ENCODE results near the gene NDUFS3.
"Not testable (repeated sequence)": the region's sequence is repeated elsewhere in the genome, so short reads cannot be mapped to it uniquely, and the experiment has no call there.

The NDUFS3 gene

GRCh38 chr11:47578524-47579494, at the start of gene NDUFS3, which contains the start of gene KBTBD4:
Gene NDUFS3, plus strand, starts transcription at chr11:47579074. Its CDS starts 18 bp downstream, at chr11:47579092.
Gene KBTBD4, minus strand, starts transcription at chr11:47578970. Its CDS starts 19 bp downstream, at chr11:47578951.
- peak; percentile 82 for DNase-seq (ENCODE audit: low read depth)

DNA sequence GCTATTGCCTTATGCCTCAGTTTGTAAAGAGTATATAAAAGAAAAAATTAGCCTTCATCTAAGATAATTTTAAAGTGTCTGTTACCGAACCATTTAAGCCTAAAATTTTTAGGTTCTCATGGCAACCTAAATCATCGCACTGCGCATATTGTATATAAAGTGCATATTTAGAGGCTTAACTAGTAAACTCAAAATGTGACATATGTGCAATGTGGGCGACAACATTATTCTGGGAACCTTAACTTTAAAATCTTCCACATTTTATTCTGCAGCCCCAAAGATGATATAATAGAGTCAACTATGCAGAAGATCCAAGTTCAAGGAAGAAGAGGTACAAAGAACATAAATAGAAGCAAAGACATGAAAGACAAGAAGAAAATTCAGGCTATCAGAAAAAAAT, 48.9 kb upstream of the NDUFS3 start:
- DNase-seq (ENCODE audit: low read depth), result no peak

DNA sequence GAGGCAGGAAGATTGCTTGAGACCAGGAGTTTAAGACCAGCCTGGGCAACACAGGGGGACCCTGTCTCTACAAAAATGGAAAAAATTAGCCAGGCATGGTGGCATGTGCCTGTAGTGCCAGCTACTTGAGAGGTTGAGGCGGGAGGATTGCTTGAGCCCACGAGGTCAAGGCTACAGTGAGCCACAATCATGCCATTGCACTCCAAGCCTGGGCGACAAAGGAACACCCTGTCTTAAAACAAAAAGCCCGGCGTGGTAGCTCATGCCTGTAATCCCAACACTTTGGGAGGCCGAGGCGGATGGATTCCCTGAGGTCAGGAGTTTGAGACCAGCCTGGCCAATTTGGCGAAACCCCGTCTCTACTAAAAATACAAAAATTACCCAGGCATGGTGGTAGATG, 48.2 kb upstream of the NDUFS3 start:
- DNase-seq (ENCODE audit: low read depth), result not testable (repeated sequence)

- DNase-seq (ENCODE audit: low read depth), result no peak
Observed at GRCh38 chr11:47531666-47532065, 47.2 kb upstream of the NDUFS3 start.

GRCh38 chr11:47532597-47533213, 46.2 kb upstream of the NDUFS3 start:
- DNase-seq (ENCODE audit: low read depth), result no peak

DNA sequence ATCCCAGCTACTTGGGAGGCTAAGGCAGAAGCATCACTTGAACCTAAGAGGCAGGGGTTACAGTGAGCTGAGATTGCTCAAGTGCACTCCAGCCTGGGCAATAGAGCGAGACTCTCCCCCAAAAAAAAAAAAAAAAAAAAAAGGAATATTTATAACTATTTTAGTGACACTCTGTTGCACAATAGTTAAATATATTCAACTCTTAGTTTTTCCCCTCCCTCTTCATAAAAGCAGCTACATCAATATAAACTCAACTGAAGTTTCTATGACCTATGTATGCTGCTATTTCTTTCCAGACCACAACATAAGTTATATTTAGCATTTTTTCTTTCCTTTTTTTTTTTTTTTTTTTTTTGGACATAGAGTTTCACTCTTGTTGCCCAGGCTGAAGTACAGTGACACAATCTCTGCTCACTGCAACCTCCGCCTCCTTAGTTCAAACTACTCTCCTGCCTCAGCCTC, 45.2 kb upstream of the NDUFS3 start:
- DNase-seq (ENCODE audit: low read depth), result no peak

GRCh38 chr11:47534704-47535251, 44.1 kb upstream of the NDUFS3 start:
- DNase-seq (ENCODE audit: low read depth), result no peak

DNA sequence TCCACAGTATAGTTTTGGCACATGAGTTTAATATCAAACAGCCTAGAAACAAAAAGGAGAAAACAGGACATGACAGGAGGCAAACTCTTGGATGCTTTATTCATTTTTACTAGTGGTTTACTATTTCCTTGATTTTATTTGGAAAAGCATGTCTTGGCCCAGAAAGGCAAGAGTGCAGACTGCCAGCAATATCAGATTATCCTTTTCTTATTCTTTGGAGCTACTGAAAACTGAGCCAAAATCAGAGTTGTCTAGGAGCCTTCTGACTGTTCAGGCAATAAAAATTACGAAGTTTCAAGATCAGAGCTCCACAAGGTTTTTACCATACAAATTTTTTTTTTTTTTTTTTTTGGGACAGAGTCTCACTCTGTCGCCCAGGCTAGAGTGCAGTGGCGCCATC, 42.0 kb upstream of the NDUFS3 start:
- DNase-seq (ENCODE audit: low read depth), result no peak

GRCh38 chr11:47538741-47539565, 39.9 kb upstream of the NDUFS3 start:
- DNase-seq (ENCODE audit: low read depth), result no peak

DNA sequence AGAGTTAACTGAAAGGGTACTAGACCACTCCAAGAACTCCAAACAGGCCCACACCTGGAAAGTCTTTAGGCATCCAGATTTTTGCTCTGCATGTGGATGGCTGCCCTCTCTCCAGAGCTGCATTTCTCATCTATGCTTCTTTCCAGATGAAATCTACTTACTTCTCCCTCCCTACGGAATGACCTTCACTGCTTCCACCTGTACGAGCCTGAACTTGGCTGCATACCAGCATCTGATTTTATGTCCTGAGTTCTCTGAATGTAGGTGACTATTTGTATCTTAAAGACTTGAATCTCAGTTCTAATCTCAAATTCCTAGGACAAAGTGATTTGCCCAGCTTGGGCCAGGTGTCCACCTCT, 39.2 kb upstream of the NDUFS3 start:
- DNase-seq (ENCODE audit: low read depth), result no peak

DNA sequence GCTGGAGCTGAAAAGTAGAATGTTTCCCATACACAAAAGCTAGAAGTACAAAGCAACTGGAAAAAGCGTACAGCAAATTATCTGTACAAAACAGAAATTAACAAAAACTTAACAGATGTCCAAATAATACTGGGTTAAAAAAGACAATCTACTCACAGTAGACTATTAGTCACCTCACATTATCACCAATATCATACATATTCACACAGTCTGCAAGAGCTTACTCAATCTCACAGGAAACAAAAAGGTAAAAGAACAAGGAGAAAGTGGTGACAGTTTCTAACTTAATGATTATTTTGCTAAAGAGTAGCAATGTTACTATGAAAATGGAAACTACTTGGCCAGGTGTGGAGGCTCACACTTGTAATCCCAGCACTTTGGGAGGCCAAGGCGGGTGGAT, 37.8 kb upstream of the NDUFS3 start:
- no peak for DNase-seq (ENCODE audit: low read depth)

- DNase-seq (ENCODE audit: low read depth), result no peak
Observed at GRCh38 chr11:47545298-47545697, 33.6 kb upstream of the NDUFS3 start.

GRCh38 chr11:47546274-47546673, 32.6 kb upstream of the NDUFS3 start:
- not testable (repeated sequence) for DNase-seq (ENCODE audit: low read depth)

GRCh38 chr11:47550288-47551047, 28.4 kb upstream of the NDUFS3 start:
- no peak for DNase-seq (ENCODE audit: low read depth)

DNA sequence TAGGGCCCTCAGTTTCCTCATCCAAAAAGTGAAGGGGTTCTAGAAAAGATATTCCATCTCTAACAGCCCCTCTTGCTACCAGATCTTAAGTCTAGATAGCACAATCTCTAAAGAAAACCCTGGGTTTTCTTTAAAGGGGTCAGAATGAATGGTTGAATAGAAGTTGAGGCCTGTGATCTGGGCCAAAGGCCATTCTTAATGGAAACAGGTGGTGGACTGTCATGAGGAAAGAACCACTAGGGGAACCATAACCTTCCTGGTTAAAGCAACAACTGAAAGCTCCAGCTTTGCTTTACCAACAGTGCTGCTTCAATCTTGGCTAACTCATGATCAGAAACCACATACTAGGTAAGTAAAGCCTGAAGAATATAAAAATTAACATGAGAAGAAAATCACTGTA, 27.8 kb upstream of the NDUFS3 start:
- DNase-seq (ENCODE audit: low read depth), result no peak

DNA sequence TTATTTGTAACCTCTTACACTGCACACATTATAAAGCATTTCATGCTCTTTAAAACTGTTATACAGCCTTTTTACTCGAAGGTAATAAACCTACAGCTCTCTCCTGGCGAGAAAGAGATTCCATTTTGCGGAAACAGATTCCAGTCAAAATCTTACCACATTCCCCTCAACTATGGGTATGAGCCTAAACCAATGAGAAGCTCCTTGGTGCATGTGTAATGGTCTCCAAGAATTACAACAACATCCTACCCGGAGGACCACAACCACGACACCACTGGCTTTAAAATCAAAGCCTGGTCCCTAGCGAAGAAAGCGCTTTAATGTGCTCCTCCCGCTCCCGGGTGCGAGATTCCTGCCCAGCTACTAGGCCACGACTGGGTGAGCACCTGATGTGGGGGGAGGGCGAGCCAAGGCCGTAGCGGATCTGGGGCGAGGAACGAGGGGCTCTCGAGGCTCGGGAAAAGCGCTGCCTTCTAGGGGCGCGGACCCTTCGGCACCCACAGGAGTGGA, 26.8 kb upstream of the NDUFS3 start:
- no peak for DNase-seq (ENCODE audit: low read depth)

- DNase-seq (ENCODE audit: low read depth), result no peak
Observed at GRCh38 chr11:47552566-47553405, 26.1 kb upstream of the NDUFS3 start, which contains the start of gene CELF1. Gene CELF1, minus strand, starts transcription at chr11:47553132. Its CDS starts 53,609 bp downstream, at chr11:47499523.

DNA sequence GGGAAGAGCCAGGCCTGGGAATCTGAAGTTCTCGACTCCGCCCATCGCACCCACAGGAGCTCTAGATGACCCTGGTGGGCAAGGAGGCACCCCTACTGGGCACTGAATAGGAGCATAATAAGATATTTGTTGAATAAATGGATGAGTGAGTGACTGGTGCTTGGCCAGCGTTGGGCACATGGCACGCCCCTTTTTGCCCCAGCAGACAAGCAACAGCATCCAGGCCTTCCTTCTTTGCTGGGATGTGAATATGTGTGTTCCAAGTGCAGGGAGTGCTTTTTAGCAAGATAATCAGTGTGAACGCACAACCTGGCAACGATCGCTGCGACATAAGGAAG, 25.5 kb upstream of the NDUFS3 start:
- no peak for DNase-seq (ENCODE audit: low read depth)

DNA sequence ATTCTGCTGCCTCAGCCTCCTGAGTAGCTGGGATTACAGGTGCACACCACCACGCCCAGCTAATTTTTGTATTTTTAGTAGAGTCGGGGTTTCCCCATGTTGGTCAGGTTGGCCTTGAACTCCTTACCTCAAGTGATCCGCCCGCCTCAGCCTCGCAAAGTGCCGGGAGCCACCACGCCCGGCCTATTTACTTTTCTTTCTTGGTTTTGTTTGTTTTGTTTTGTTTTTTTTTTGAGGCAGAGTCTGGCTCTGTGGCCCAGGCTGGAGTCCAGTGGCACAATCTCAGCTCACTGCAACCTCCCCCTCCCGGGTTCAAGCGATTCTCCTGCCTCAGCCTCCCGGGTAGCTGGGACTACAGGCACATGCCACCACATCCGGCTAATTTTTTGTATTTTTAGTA, 21.9 kb upstream of the NDUFS3 start:
- not testable (repeated sequence) for DNase-seq (ENCODE audit: low read depth)

GRCh38 chr11:47558695-47559094, 20.2 kb upstream of the NDUFS3 start:
- no peak for DNase-seq (ENCODE audit: low read depth)

Measured in HS-5 (cell line).